Neural cell (in vitro differentiated cells): ENCODE data around the gene FHL2. TPM values are rescaled to one million over a fixed set of nuclear protein-coding genes. Genes with fewer than 3 reads are reported as not detected.

ENCODE experiments used
- H2AFZ ChIP-seq: fragments of 200-600, 300-800 bp; sonication (generic), shearing (Covaris generic); 2 replicates; pipeline ENCODE4 v1.6.0; 2014; ENCODE audit warnings: low read depth, mild to moderate bottlenecking, antibody characterized with exemption, low read length, moderate library complexity
- H3F3A ChIP-seq: fragments of 200-600 bp; shearing (Covaris generic); 2 replicates; pipeline ENCODE4 v1.6.1; 2016; ENCODE audit warnings: mild to moderate bottlenecking, moderate library complexity, mixed read lengths, antibody characterized with exemption, low read length; ENCODE audit not compliant: insufficient read depth, poor library complexity, severe bottlenecking
- H3K27ac ChIP-seq: fragments of 200-600, 300-800 bp; sonication (generic), shearing (Covaris generic); 2 replicates; pipeline ENCODE4 v1.5.1; 2014; ENCODE audit warnings: mild to moderate bottlenecking, low read length, moderate library complexity
- H3K27me3 ChIP-seq: fragments of 300-800, 200-600 bp; sonication (generic), shearing (Covaris generic); 2 replicates; pipeline ENCODE4 v1.6.0; 2014; ENCODE audit warnings: mild to moderate bottlenecking, low read depth, low read length, moderate library complexity; ENCODE audit not compliant: insufficient read depth
- H3K36me3 ChIP-seq: fragments of 300-800, 200-600 bp; sonication (generic), shearing (Covaris generic); 2 replicates; pipeline ENCODE4 v1.5.1; 2014; ENCODE audit warnings: mild to moderate bottlenecking, antibody characterized with exemption, low read length, moderate library complexity; ENCODE audit not compliant: insufficient read depth
- H3K4me2 ChIP-seq: fragments of 300-800, 200-600 bp; sonication (generic), shearing (Covaris generic); 2 replicates; pipeline ENCODE4 v1.6.0; 2014; ENCODE audit warnings: mild to moderate bottlenecking, low read length
- H3K4me3 ChIP-seq: fragments of 300-800, 200-600 bp; sonication (generic), shearing (Covaris generic); 2 replicates; pipeline ENCODE4 v1.5.1; 2014; ENCODE audit warnings: mild to moderate bottlenecking, low read length, moderate library complexity
- H3K79me2 ChIP-seq: fragments of 200-600 bp; shearing (Covaris generic); replicated peaks from 2 replicates; pipeline ENCODE4 v1.6.0; 2014; ENCODE audit warnings: mild to moderate bottlenecking, low read length, moderate library complexity; ENCODE audit not compliant: insufficient read depth
- H3K9ac ChIP-seq: fragments of 300-800, 200-600 bp; sonication (generic), shearing (Covaris generic); 2 replicates; pipeline ENCODE4 v1.6.1; 2016; ENCODE audit warnings: mild to moderate bottlenecking, low read length, mixed read lengths
- H3K9me2 ChIP-seq: fragments of 200-600 bp; shearing (Covaris generic); 2 replicates; pipeline ENCODE4 v1.6.1; 2016; ENCODE audit warnings: mild to moderate bottlenecking, low read length, mixed read lengths; ENCODE audit not compliant: insufficient read depth
- H3K9me3 ChIP-seq: fragments of 200-600, 300-800 bp; sonication (generic), shearing (Covaris generic); 2 replicates; pipeline ENCODE4 v1.6.1; 2016; ENCODE audit warnings: mild to moderate bottlenecking, mixed run types, low read length, moderate library complexity, mixed read lengths
- H4K20me1 ChIP-seq: fragments of 200-600 bp; shearing (Covaris generic); 2 replicates; pipeline ENCODE4 v1.6.1; 2016; ENCODE audit warnings: mild to moderate bottlenecking, mixed run types; ENCODE audit not compliant: insufficient read depth
- EP300 ChIP-seq: fragments of 450-650 bp; conservative IDR thresholded peaks from 2 replicates; pipeline ENCODE4 v1.6.1; 2014; ENCODE audit warnings: antibody characterized with exemption, mild to moderate bottlenecking, moderate library complexity; ENCODE audit not compliant: poor library complexity, severe bottlenecking
- EZH2 ChIP-seq: fragments of 200-600, 300-800 bp; shearing (Covaris generic), sonication (generic); IDR thresholded peaks from 2 replicates; pipeline ENCODE4 v1.6.1; 2014; ENCODE audit warnings: antibody characterized with exemption, low read length, borderline replicate concordance, mild to moderate bottlenecking; ENCODE audit not compliant: insufficient read depth, poor library complexity, severe bottlenecking
- MXI1 ChIP-seq: fragments of 450-650 bp; conservative IDR thresholded peaks from 2 replicates; pipeline ENCODE4 v1.6.1; 2014; ENCODE audit warnings: antibody characterized with exemption, mild to moderate bottlenecking; ENCODE audit not compliant: poor library complexity, severe bottlenecking
- POLR2AphosphoS5 ChIP-seq: IDR thresholded peaks from 2 replicates; pipeline ENCODE4 v1.6.1; 2012
- RAD21 ChIP-seq: fragments of 450-650 bp; conservative IDR thresholded peaks from 2 replicates; pipeline ENCODE4 v1.6.1; 2014; ENCODE audit warnings: antibody characterized with exemption, mild to moderate bottlenecking, moderate library complexity
- SMC3 ChIP-seq: fragments of 450-650 bp; conservative IDR thresholded peaks from 2 replicates; pipeline ENCODE4 v1.6.1; 2014; ENCODE audit warnings: antibody characterized with exemption, mild to moderate bottlenecking, moderate library complexity; ENCODE audit not compliant: poor library complexity
- TAF1 ChIP-seq: IDR thresholded peaks from 2 replicates; pipeline ENCODE4 v1.6.1; 2012; ENCODE audit warnings: low read depth
- polyA plus RNA-seq: library from polyadenylated mRNA; depleted of rRNA; stranded (reverse); fragments of >200 nt; gene quantifications from 2 replicates; pipeline ENCODE4 v1.2.3, GENCODE V29; 2014
- TF ChIP-seq, protein P1 (sequence below): IDR thresholded peaks from 2 replicates; pipeline ENCODE4 v1.6.1; 2012; ENCODE audit warnings: borderline replicate concordance
- TF ChIP-seq, protein P2 (sequence below): fragments of 450-650 bp; IDR thresholded peaks from 2 replicates; pipeline ENCODE4 v1.5.1; 2014; ENCODE audit warnings: antibody characterized with exemption, mild to moderate bottlenecking, moderate library complexity; ENCODE audit not compliant: poor library complexity, severe bottlenecking

The FHL2 gene
- polyA plus RNA-seq, 1 donor from 2014 or later, result 3.5 TPM

DNA sequence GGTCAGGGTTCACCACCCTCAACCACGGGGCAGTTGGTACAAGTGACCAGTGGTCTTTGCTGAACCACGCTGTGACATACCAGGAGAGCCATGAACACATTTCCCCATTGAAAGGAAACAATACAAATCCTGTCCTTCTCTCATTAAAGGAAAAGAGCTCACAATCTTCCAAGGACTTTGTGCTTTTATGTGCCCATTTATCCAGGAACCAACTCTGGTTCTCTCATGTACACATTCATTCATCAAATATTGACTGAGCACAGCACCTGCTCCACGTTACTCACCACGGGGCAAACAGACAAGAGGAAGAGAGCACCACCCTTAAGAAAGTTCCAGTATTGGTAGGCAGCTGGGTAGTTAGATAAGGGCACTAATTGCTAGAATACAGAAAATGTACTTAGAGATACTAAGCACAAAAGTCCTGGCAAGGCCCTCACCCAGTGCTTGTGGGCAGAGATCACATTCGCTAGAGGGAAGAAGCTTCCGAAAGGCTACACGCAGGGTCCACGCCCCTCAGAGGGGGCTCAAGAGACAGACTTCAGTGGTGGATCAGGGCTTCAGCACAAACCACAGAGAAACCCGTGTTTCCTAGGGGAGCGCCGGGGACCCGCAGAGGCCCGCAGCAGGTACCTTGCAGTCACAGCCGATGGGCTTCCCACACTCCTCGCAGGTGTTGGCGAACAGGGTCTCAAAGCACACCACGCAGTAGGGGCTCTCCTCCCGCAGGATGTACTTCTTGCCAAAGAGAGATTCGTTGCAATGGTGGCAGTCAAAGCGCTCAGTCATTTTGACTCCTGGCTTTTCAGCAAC is 12.9 kb downstream of the FHL2 start:
- H2AFZ ChIP-seq, result no peak overlapping the region
- H3K4me3 ChIP-seq, result no peak overlapping the region
- no peaks in the 10 kb centered on the region for H3K9me2 ChIP-seq
- H4K20me1 ChIP-seq, result no peaks in the 10 kb centered on the region
- TF ChIP-seq TAF1 (no peak), POLR2AphosphoS5 (no peak), EZH2 (no peak), RAD21 (no peak), MXI1 (no peak), EP300 (no peak), SMC3 (no peak)
- TF ChIP-seq, protein P1, sequence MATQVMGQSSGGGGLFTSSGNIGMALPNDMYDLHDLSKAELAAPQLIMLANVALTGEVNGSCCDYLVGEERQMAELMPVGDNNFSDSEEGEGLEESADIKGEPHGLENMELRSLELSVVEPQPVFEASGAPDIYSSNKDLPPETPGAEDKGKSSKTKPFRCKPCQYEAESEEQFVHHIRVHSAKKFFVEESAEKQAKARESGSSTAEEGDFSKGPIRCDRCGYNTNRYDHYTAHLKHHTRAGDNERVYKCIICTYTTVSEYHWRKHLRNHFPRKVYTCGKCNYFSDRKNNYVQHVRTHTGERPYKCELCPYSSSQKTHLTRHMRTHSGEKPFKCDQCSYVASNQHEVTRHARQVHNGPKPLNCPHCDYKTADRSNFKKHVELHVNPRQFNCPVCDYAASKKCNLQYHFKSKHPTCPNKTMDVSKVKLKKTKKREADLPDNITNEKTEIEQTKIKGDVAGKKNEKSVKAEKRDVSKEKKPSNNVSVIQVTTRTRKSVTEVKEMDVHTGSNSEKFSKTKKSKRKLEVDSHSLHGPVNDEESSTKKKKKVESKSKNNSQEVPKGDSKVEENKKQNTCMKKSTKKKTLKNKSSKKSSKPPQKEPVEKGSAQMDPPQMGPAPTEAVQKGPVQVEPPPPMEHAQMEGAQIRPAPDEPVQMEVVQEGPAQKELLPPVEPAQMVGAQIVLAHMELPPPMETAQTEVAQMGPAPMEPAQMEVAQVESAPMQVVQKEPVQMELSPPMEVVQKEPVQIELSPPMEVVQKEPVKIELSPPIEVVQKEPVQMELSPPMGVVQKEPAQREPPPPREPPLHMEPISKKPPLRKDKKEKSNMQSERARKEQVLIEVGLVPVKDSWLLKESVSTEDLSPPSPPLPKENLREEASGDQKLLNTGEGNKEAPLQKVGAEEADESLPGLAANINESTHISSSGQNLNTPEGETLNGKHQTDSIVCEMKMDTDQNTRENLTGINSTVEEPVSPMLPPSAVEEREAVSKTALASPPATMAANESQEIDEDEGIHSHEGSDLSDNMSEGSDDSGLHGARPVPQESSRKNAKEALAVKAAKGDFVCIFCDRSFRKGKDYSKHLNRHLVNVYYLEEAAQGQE, result no peak
- TF ChIP-seq, protein P2, sequence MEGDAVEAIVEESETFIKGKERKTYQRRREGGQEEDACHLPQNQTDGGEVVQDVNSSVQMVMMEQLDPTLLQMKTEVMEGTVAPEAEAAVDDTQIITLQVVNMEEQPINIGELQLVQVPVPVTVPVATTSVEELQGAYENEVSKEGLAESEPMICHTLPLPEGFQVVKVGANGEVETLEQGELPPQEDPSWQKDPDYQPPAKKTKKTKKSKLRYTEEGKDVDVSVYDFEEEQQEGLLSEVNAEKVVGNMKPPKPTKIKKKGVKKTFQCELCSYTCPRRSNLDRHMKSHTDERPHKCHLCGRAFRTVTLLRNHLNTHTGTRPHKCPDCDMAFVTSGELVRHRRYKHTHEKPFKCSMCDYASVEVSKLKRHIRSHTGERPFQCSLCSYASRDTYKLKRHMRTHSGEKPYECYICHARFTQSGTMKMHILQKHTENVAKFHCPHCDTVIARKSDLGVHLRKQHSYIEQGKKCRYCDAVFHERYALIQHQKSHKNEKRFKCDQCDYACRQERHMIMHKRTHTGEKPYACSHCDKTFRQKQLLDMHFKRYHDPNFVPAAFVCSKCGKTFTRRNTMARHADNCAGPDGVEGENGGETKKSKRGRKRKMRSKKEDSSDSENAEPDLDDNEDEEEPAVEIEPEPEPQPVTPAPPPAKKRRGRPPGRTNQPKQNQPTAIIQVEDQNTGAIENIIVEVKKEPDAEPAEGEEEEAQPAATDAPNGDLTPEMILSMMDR, result no peak
- H3K36me3 ChIP-seq, result no peaks in the 10 kb centered on the region
- H3K27ac ChIP-seq, result no peak overlapping the region
- no peaks in the 10 kb centered on the region for H3F3A ChIP-seq
- H3K27me3 ChIP-seq, result no peaks in the 10 kb centered on the region
- H3K9me3 ChIP-seq, result no peaks in the 10 kb centered on the region
- H3K79me2 ChIP-seq, result no peaks in the 10 kb centered on the region
- H3K4me2 ChIP-seq, result no peak overlapping the region
- H3K9ac ChIP-seq, result no peak overlapping the region

DNA sequence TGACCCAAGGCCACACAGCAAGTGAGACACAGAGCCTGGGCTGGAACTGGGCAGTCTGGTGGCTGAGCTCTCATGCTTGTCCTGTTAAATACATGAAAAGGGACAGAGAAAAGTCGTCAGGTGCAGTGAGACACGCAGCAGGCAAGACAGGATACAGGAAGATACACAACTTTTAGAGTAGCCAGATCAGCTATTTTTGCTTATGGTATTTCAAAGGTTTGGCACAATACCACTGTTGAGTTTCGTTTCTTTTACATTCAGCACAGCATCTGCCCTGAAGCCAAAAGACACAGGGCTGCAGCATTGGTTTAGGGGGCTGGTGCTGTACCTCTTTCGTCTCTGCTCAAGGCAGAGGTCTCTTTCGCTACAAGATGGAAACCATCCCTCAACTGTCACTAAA is 14.0 kb downstream of the FHL2 start:
- H3K79me2 ChIP-seq, result no peaks in the 10 kb centered on the region
- no peak overlapping the region for H3K4me3 ChIP-seq
- H4K20me1 ChIP-seq, result no peaks in the 10 kb centered on the region
- H3K4me2 ChIP-seq, result no peak overlapping the region
- H3K36me3 ChIP-seq, result no peaks in the 10 kb centered on the region
- H3K27me3 ChIP-seq, result no peaks in the 10 kb centered on the region
- H3F3A ChIP-seq, result no peaks in the 10 kb centered on the region
- H2AFZ ChIP-seq, result no peak overlapping the region
- H3K9me2 ChIP-seq, result no peaks in the 10 kb centered on the region
- H3K27ac ChIP-seq, result no peak overlapping the region
- TF ChIP-seq, protein P2, result no peak
- TF ChIP-seq RAD21 (no peak), MXI1 (no peak), POLR2AphosphoS5 (no peak)
- H3K9me3 ChIP-seq, result no peaks in the 10 kb centered on the region
- H3K9ac ChIP-seq, result no peak overlapping the region
